ENCODE measurements around the gene DDX10.

Gene DDX10

GRCh38 chr11:108825381-108825780 is 160.5 kb downstream of the DDX10 start:
- no peak for DNase-seq (ENCODE audit: low read depth)

GRCh38 chr11:108826136-108826535 is 161.3 kb downstream of the DDX10 start:
- no peak for DNase-seq (ENCODE audit: low read depth)

- DNase-seq (ENCODE audit: low read depth) = no peak
Measured at GRCh38 chr11:108835624-108836023, 170.8 kb downstream of the DDX10 start.

GRCh38 chr11:108836541-108836940 is 171.7 kb downstream of the DDX10 start:
- no peak for DNase-seq (ENCODE audit: low read depth)

- DNase-seq (ENCODE audit: low read depth) = no peak
Measured at GRCh38 chr11:108838102-108838791, 173.4 kb downstream of the DDX10 start.

DNA sequence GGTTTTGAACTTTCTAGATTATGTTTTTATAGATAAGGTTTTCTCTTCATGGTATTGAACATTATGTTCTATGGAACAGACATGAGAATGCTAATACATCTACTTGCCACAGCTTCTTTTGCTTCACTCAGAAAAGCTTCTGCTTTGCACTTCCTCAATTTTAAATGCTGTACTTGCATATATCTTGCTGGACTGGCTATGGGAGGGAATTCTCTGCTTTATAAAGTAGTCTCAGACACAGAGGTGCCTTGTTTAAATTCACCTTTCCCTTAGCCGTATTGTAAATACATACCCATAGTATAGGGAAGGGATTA is 173.9 kb downstream of the DDX10 start:
- DNase-seq (ENCODE audit: low read depth) = no peak

DNA sequence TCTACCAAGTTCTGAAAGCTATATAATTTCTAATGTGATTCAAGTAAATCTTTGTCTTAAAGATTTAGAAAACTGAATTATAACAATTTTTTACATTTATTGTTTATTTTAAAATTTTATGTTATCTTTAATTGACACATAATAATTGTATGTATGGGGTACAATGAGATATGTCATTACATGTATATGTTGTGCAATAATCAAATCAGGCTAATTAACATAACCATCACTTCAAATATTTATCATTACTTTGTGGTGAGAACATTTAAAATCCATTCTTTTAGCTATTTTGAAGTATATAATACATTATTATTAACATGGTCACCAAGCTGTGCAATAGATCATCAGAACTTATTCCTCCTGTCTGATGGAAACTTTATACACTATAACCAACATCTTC is 181.1 kb downstream of the DDX10 start:
- no peak for DNase-seq (ENCODE audit: low read depth)

- DNase-seq (ENCODE audit: low read depth) = no peak
Measured at GRCh38 chr11:108847298-108847990, 182.6 kb downstream of the DDX10 start.

DNA sequence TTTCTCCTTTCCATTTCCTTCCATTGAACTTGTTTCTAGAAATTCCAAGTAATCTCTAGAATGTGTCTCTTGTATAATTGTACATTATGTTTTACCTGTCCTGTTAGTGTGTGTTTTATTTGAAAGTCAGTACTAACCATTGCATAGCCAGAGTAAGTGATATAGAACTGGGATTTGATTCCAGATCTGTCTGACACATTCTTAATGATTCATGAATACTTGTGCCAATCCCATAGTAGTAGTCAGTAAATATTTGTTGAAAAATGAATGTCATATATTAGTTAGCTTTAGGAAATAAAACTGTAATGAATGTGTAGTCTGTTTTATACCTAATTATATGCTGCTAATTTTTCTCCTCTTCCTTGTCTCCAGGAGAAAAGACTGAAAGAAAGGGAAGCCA is 186.9 kb downstream of the DDX10 start:
- DNase-seq (ENCODE audit: low read depth) = no peak

GRCh38 chr11:108852701-108853100 is 187.8 kb downstream of the DDX10 start:
- DNase-seq (ENCODE audit: low read depth) = no peak

DNA sequence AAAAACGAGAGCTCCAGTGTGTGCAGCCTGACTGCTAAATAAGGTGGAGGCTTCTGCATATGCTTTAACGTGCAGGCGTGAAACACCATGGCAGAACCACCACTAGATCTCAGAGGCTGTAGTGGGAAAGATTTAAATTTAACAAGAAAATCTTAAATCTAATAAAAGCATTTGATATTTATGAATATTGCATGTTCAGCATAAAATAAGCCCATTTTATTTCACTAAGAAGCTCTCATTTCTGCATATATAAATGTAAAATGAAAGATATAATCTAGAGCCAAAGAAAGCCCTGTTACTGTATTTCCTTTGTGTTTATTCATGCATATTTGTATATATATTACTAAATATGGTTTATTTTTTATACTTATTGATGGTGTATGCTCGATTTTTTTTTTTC is 188.3 kb downstream of the DDX10 start:
- DNase-seq (ENCODE audit: low read depth) = no peak

- no peak for DNase-seq (ENCODE audit: low read depth)
Measured at GRCh38 chr11:108853864-108854263, 189.0 kb downstream of the DDX10 start.

DNA sequence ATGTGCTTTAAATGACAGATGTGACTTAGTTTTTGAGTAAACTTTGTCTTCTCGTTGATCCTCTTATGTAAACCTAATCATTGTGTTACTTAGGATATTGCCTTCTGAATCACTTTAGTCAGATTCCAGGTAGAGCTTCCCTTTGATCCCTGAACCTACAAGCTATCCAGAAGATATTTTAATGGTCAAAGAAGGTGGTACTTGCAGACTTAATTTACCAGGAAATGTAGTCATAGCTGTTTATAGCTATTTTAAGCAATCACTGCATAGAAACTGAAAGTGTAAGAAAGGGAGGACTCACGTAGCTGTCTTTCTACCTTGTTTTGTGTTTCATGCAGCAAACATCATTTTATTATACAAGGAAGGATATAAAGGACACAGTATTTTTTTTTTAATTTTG is 189.5 kb downstream of the DDX10 start:
- no peak for DNase-seq (ENCODE audit: low read depth)

GRCh38 chr11:108857382-108857781 is 192.5 kb downstream of the DDX10 start:
- DNase-seq (ENCODE audit: low read depth) = no peak

GRCh38 chr11:108858622-108859021 is 193.8 kb downstream of the DDX10 start:
- DNase-seq (ENCODE audit: low read depth) = no peak

- no peak for DNase-seq (ENCODE audit: low read depth)
Measured at GRCh38 chr11:108859510-108859909, 194.6 kb downstream of the DDX10 start.

DNA sequence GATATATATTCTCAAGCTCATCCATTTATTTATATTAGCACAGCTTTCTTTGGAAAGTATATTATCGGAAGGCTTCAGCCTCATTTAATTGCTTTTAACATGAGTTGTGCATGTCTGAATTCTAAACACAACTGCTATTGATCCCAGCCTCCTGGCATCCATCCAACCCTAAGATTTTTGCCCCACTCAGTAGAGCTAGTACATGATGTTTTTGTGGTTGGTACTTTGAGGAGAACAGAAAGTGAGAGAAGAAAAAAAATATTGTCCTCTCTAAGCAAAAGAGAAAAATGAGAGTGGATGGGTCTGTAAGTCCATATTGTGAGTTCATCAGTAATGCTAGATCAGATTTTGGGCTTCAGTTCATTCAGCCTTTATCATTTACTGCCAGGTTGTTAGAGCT is 198.7 kb downstream of the DDX10 start:
- no peak for DNase-seq (ENCODE audit: low read depth)

DNA sequence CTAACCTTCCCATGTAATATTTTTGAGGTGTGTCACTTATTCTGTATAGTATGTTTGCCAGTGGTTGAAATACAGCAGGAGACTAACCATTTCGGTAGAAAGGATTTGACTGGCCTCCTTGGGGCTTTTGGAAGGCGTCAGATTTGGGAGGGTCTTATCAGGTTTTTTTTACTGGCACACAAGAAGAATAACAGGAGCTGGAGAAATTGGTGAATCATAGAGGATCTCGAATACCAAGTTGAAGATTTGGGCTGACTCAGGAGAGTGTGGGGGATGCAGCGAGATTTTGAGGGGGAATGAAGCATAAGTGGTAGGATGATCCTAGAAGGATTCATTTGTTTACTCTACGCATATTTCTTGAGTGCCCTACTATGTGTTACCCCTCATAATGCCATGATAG is 200.5 kb downstream of the DDX10 start:
- DNase-seq (ENCODE audit: low read depth) = no peak

DNA sequence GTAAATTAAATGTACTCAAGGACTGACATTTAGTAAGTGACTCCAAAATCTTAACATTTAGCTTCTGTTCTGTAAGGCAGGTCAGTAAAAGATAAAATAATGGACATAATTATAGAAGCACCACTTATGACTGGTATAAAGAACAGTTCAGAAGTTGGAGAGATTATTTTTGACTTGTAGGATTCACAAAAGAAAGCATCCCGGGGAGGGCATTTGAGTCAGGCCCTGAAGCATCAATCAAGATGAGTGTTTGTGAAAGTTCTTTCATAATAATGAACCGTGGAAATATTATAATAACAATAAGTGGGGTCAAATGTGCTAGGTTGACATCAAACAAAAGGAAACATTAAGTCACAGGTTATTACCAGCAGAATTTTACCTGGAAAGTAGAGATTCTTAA is 201.9 kb downstream of the DDX10 start:
- no peak for DNase-seq (ENCODE audit: low read depth)

DNA sequence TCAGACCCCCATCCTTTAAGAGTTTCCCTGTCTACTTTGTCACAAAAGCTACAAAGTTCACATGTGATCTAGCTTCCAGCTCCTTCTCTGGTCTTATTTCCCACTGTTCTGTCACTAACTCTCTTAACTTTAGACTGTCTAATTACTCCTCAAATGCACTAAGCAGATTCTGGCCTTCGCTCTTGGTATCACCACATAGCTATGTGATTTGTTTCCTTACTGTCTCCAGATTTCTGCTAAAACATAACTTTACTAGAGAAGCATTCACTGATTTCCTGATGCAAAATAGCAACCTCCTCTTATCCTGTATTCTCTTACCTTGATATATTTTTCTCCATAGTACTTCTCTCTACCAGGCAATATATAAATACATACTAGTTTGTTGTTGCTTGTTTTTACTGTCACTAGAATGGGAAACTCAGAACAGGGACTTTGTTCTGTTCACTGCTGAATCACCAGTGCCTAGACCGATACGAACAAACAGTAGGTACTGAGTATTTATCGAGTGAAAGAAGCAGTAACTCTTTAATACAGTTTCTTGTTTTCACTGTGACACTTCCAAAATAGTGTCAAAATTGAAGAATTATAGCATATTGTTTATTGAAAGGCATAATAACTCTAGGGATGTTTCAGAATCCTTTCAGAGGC is 205.6 kb downstream of the DDX10 start:
- DNase-seq (ENCODE audit: low read depth) = no peak

DNA sequence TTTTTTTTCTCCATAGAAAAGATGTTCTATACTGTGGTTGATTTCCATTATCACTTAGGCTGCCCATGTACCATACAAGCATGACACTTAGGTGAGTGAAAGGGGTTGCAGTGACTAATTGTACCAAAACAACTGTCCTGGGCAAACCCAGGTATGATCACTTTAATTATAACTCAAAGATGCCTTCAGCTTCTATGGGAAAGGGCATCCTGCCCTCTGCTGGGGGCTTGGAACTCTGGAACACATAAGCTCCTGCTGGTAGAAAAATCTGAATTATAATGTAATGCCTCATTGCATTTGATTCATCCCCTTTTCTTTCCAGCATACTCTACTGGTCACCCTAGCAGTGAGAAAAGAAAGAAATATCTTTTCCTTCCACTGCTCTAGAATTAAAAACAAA is 206.3 kb downstream of the DDX10 start:
- DNase-seq (ENCODE audit: low read depth) = no peak

DNA sequence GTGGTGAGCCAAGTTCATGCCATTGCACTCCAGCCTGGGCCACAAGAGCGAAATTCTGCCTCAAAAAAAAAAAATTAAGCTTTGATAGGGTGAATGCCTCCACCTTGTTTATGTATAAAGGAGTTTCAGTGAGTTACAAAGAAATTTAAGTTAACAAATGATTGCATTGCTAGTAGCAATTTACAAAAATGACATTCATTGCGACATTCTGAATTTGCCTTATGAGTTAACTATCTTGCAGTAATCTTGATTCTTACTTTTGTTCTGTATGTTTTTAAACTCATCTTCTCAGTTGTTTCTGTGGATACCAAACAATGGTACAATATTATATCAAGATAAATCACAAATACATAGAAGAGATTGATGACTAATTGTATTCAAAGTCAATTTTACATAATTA is 207.0 kb downstream of the DDX10 start:
- DNase-seq (ENCODE audit: low read depth) = no peak

- no peak for DNase-seq (ENCODE audit: low read depth)
Measured at GRCh38 chr11:108872781-108873291, 208.0 kb downstream of the DDX10 start.
